Measurements from ENCODE around the gene USP54. TPM values are rescaled to one million over a fixed set of nuclear protein-coding genes. Genes with fewer than 3 reads are reported as not detected.
"Not testable (repeated sequence)": the region's sequence is repeated elsewhere in the genome, so short reads cannot be mapped to it uniquely, and the experiment has no call there.

USP54 gene, protein sequence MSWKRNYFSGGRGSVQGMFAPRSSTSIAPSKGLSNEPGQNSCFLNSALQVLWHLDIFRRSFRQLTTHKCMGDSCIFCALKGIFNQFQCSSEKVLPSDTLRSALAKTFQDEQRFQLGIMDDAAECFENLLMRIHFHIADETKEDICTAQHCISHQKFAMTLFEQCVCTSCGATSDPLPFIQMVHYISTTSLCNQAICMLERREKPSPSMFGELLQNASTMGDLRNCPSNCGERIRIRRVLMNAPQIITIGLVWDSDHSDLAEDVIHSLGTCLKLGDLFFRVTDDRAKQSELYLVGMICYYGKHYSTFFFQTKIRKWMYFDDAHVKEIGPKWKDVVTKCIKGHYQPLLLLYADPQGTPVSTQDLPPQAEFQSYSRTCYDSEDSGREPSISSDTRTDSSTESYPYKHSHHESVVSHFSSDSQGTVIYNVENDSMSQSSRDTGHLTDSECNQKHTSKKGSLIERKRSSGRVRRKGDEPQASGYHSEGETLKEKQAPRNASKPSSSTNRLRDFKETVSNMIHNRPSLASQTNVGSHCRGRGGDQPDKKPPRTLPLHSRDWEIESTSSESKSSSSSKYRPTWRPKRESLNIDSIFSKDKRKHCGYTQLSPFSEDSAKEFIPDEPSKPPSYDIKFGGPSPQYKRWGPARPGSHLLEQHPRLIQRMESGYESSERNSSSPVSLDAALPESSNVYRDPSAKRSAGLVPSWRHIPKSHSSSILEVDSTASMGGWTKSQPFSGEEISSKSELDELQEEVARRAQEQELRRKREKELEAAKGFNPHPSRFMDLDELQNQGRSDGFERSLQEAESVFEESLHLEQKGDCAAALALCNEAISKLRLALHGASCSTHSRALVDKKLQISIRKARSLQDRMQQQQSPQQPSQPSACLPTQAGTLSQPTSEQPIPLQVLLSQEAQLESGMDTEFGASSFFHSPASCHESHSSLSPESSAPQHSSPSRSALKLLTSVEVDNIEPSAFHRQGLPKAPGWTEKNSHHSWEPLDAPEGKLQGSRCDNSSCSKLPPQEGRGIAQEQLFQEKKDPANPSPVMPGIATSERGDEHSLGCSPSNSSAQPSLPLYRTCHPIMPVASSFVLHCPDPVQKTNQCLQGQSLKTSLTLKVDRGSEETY (N-terminal part only)
- 12.1 and 19.1 TPM in 2 replicates for total RNA-seq (2014; rRNA removed; shearing (Covaris generic))

GRCh38 chr10:73590881-73591799, at the start of gene USP54:
USP54 (minus strand) TSS chr10:73591342; CDS start chr10:73575658, 15,684 bp downstream.
- peak; percentile 75 for DNase-seq (ENCODE audit: low read depth)

GRCh38 chr10:73639286-73639685, 48.1 kb upstream of the USP54 start:
- DNase-seq (ENCODE audit: low read depth): no peak

- no peak for DNase-seq (ENCODE audit: low read depth)
Observed at GRCh38 chr10:73635781-73636180, 44.6 kb upstream of the USP54 start.

DNA sequence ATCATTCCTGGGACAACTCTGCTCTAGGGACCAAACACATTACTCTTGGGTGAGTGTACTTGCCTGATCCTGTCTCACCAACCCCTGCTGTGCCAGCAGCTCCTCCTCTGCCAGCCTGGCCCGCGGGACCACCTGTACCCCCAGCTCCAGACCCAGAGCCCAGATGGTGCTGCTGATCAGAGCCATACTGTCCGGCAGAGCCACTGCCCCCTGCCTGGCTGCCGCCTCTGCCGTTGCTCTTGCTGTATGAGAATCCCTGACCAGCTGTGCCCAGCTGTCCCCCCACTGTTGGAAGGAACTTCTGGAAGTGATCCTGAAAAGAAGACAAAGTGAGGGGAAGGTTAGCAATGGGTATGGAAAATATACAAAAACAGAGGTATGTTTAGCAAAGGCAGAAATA, 43.3 kb upstream of the USP54 start:
- no peak for DNase-seq (ENCODE audit: low read depth)

DNA sequence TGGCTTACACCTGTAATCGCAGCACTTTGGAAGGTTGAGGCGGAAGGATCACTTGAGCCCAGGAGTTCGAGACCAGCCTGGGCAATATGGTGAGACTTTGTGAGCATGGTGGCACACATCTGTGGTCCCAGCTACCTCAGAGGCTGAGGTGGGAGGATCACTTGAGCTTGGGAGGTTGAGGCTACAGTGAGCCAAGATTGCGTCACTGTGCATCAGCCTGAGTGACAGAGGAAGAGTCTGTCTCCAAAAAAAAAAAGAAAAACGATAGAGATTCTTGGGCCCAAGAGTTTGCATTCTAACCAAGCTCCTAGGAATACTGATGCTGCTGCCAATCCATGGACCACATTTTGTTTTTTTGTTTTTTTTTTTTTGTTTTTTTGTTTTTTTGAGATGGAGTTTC, 38.0 kb upstream of the USP54 start:
- no peak for DNase-seq (ENCODE audit: low read depth)

GRCh38 chr10:73628405-73628804, 37.3 kb upstream of the USP54 start:
- no peak for DNase-seq (ENCODE audit: low read depth)

GRCh38 chr10:73627300-73627699, 36.2 kb upstream of the USP54 start:
- no peak for DNase-seq (ENCODE audit: low read depth)

- DNase-seq (ENCODE audit: low read depth): peak; percentile 96
Observed at GRCh38 chr10:73625884-73626752, 35.0 kb upstream of the USP54 start.

- DNase-seq (ENCODE audit: low read depth): peak; percentile 35
Observed at GRCh38 chr10:73625004-73625883, 34.1 kb upstream of the USP54 start.

DNA sequence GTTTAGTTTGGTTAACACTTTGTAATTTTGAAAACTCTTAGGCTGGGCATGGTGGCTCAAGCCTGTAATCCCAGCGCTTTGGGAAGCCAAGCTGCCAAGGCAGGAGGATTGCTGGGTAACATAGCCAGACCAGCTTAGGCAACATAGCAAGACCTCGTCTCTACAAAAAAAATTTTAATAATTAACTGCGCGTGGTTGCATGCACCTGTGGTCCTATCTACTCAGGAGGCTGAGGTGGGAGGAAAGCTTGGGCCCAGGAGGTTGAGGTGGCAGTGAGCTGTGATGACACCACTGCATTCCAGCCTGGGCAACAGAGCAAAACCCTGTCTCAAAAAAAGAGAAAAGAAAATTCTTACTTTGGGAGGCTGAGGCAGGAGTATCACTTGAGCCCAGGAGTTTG, 31.9 kb upstream of the USP54 start:
- DNase-seq (ENCODE audit: low read depth): no peak

DNA sequence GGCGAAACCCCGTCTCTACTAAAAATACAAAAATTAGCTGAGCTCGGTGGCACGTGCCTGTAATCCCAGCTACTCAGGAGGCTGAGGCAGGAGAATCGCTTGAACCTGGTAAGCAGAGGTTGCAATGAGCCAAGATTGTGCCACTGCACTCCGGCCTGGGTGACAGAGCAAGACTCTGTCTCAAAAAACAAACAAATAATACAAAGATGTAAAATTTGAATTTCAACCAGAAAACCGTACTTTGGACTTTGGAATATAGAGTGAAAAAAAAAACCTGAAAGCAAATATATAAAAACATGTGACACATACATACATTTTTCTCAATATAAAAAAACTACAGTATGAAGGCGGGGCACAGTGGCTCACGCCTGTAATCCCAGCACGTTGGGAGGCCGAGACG, 29.8 kb upstream of the USP54 start:
- DNase-seq (ENCODE audit: low read depth): not testable (repeated sequence)

- DNase-seq (ENCODE audit: low read depth): not testable (repeated sequence)
Observed at GRCh38 chr10:73617143-73617542, 26.0 kb upstream of the USP54 start.

DNA sequence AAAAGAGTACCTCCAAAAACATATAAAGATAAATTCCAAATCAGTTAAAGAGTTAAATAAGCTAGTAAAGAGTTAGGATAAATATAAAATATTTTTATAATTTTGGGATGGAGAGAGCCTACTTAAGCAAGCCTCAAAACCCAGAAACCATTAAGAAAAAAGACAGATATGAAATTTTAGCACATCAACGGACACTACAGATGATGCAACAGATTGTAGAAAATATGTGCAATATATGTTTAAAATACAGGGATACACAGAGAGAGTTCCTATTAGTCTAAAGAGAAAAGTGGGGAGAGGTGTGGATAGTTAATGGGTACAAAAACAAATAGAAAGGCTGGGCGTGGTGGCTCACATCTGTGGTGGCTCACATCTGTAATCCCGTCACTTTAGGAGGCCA, 23.6 kb upstream of the USP54 start:
- no peak for DNase-seq (ENCODE audit: low read depth)

DNA sequence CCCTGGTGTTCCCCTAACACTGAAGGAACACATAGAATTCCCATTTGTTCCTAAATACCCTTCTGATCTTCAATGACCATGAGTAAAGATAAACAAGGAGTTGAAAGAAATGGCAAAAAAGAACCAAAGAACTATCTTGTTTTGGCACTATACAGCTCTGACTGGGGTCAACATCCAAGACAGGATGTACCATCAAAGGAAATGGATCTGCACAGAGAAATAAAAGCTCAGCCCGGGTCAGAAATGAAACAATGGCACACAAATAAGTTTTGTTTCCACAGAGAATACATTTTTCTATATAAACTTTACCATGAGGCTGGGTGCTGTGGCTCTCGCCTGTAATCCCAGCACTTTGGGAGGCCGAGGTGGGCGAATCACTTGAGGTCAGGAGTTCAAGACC, 18.0 kb upstream of the USP54 start:
- DNase-seq (ENCODE audit: low read depth): no peak

DNA sequence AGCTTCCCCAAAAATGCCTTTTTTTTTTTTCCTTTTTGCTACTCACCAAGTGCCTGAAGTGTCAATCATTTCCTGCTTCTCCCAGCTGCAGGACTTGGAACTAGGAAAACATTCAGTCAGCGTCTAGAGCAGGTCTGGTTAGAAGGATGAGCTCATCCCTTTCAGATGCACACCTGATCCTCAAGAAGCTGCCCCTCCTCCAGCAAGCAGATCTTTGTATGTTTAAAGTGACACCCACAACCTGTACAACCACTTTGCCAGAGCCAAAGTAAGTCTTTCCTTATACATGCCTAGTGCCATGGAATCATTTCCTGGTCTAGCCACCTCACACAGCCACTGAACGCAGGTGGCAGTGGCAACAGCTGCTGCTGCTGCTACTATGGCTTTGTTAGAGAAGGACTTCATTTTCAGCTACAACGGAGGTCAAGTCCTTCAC, 10.4 kb upstream of the USP54 start:
- DNase-seq (ENCODE audit: low read depth): peak; percentile 19

GRCh38 chr10:73597346-73597745, 6.2 kb upstream of the USP54 start:
- DNase-seq (ENCODE audit: low read depth): peak; percentile 7

DNA sequence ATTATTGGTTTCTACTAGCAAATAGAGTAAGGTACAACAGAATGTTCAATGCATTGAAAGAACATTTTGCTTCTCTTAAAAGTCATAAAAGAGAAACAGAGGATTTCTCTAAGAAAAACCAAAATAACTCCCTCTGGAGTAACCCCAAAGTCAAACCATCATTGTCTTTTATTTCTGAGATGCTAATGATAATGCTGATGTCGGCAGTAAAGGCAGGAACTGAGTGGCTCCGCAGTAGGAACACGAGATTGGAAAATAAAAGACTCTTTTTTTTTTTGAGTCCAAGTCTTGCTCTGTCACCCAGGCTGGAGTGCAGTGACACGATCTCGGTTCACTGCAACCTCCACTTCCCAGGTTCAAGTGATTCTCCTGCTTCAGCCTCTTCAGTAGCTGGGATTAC, 2.7 kb upstream of the USP54 start:
- no peak for DNase-seq (ENCODE audit: low read depth)

DNA sequence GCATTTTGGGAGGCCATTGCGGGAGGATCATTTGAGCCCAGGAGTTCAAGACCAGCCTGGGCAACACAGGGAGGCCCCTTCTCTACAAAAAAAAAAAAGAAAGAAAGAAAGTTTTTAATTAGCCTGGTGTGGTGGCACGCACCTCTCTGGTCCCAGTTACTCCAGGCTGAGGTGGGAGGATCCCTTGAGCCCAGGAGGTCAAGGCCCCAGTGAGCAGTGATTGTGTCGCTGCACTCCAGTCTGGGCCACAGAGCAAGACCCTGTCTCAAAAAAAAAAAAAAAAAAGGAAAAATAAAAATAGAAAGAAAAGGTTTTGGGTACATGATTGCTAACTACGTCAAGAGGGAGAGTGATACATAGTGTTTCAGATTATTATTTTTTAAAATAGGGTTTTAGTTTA, 2.0 kb upstream of the USP54 start:
- DNase-seq (ENCODE audit: low read depth): no peak
